Ecto neural progenitor cell (in vitro differentiated cells): ENCODE results near the gene SULT1C3.

Experiments
- DNase-seq: peaks from one replicate; pipeline ENCODE4 v3.0.0-alpha.2; 2018; ENCODE audit warnings: low spot score

The SULT1C3 gene

GRCh38 chr2:108239786-108240185 lies at the start of gene SULT1C3:
Gene SULT1C3, plus strand, starts transcription at chr2:108239968. Its CDS starts 7,227 bp downstream, at chr2:108247195.
- no peak for DNase-seq

GRCh38 chr2:108193251-108193650 lies 46.5 kb upstream of the SULT1C3 start:
- no peak for DNase-seq

DNA sequence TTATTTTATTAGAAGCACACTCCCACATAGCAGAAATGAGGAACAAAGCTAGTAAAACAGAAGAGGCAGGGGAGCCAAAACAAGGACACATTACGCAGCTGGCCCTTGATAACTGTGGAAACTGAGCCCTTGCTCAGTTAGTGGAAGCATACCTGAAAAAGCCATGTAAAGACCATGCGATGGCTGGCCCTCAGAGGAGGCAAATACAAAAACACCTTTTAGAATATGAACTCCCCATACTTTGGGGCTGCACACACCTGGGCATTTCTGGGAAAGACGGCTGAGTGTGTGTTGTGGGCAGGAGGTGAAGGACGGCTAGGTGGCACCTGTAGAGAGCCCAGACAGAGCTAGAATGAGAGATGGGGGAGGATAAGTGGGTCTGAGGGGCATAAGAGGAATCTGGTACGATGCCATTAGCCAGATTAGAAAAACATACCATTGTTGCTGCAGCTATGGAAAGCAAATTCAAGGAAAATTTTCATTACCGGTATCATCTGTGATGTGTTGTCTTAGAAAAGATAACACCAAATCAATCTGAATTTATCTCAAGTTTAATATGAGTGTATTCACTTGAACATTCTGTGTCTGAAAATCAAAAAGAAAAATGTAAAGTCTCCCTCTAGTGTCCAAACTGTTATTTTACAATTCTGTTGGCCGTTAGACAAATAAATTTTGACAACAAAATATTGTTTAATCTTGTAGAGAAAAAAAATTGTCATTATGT lies 45.2 kb upstream of the SULT1C3 start:
- DNase-seq, result no peak

GRCh38 chr2:108195133-108195439 lies 44.7 kb upstream of the SULT1C3 start:
- no peak for DNase-seq

- DNase-seq, result no peak
Observed at GRCh38 chr2:108199726-108200125, 40.0 kb upstream of the SULT1C3 start.

- DNase-seq, result no peak
Observed at GRCh38 chr2:108200569-108200968, 39.2 kb upstream of the SULT1C3 start.

DNA sequence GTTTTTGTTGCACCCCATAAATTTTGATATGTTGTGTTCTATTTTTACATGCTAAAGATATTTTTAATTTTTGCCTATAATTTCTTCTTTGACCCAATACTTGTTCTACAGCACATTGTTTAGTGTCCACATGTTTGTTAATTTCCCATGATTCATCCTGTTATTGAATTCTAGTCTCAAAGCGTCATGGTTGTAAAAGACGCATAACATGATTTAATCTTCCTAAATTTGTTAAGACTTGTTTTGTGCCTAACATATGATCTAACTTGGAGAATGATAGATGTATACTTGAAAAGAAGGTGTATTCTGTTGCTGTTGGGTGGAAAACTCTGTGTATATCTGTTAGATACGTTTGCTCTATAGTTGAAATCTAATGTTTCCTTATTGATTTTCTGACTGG lies 27.1 kb upstream of the SULT1C3 start:
- no peak for DNase-seq

GRCh38 chr2:108215794-108216211 lies 24.0 kb upstream of the SULT1C3 start:
- no peak for DNase-seq

- no peak for DNase-seq
Observed at GRCh38 chr2:108217211-108217610, 22.6 kb upstream of the SULT1C3 start.

- DNase-seq, result no peak
Observed at GRCh38 chr2:108219688-108220087, 20.1 kb upstream of the SULT1C3 start.

- no peak for DNase-seq
Observed at GRCh38 chr2:108220191-108220590, 19.6 kb upstream of the SULT1C3 start.

DNA sequence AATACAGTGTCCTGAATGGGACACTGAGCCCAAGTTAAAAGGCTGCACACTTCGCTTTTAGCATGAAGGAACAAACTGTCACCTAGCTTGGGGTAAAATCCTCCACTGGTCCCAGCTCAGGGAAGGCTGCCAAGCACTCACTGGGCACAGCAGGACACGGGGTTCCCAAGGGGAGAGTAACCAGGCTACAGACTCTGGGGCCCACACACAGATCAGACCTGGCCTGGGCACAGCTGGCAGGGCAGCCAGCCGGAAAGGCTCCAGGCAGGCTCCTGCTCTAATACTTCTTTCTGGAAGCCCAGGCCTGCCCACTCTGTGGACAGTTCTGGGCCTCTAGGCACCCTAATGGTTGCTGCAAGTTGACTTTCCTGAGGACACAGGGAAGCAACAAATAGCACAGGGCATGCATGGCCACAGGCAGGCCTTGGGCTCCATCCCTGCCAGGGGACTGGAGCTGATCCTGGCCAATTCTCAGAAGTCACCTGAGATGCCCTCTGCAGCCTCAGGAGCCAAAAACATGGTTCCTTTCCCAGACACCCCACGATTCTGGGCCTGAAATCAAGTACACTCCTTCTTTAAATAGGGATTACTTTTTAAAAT lies 18.7 kb upstream of the SULT1C3 start:
- no peak for DNase-seq

DNA sequence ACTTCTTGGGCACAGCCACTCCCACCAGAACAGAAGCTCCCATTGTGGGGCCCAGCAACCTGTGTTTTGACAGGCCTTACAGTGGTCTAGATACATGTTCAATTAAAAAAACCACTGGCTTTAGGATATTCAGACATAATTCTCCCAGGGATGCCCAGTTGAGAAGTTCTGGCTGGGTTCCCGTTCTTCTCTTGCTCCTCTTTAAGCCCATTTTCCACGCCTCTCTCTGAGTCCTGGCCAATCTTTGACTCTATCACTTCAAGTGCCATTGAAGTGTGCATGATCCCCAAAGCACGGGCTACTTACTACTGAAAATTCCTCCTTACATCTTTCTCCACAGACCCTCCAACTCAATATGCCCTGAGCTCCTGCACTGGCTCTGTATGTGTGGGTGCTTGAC lies 17.5 kb upstream of the SULT1C3 start:
- DNase-seq, result no peak

- no peak for DNase-seq
Observed at GRCh38 chr2:108223573-108223972, 16.2 kb upstream of the SULT1C3 start.

DNA sequence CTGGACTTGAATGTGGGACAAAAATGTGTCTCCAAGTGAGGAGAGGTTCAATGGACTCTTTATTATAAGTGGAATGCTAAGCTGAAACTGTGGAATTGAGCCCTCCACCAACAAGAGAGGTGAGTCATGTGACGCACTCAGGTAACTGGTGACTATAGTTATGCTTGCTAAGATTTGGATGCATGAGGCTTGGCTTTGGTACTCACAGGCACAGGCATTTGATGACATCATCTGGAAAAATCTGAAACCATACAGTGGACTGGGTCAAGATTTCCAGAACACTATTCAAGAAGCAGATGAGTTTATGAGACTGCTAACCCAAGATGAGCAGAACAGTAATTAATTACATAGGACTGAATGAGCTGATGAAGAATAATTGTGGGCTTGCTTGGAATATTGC lies 15.7 kb upstream of the SULT1C3 start:
- no peak for DNase-seq

DNA sequence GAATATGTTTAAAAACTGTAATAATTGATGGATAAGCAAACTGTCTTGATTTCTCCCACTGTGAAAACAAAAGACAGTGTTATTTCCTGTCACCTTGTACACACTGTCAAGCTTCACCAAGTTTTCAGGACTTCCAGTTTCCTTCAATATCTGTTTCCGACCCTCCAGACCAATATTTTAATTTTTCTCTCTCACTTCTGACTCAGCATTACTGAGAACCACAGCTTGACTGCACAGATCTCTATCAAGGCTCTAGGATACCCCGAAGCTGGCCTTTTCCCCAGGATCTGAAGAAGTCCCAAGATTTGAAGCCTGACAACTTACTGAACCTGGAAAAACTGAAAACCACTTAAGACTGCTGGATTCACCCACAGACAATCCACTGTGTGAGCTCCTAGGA lies 13.2 kb upstream of the SULT1C3 start:
- DNase-seq, result no peak

- DNase-seq, result no peak
Observed at GRCh38 chr2:108228006-108228405, 11.8 kb upstream of the SULT1C3 start.

- DNase-seq, result no peak
Observed at GRCh38 chr2:108228537-108228936, 11.2 kb upstream of the SULT1C3 start.

DNA sequence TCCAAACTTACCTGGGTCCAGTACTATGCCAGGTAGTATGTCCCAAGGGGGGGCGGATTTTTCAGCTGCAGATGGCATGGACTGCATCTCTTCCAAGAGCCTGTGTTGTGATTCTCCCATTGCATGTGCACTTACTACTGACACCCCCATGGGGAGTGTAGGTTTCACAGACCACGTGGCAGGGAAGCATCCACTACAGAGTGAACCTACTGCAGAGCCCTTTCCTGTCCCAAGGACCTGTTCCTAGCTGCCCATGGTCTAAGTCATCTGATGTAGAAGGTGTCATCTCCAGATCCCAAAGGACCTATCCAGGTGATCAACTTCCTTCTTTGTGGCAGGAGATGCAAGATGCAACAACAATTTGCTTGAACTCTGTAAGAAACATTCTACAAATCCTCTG lies 9.9 kb upstream of the SULT1C3 start:
- DNase-seq, result no peak

- no peak for DNase-seq
Observed at GRCh38 chr2:108235577-108235976, 4.2 kb upstream of the SULT1C3 start.

GRCh38 chr2:108236676-108237335 lies 3.0 kb upstream of the SULT1C3 start:
- DNase-seq, result no peak

DNA sequence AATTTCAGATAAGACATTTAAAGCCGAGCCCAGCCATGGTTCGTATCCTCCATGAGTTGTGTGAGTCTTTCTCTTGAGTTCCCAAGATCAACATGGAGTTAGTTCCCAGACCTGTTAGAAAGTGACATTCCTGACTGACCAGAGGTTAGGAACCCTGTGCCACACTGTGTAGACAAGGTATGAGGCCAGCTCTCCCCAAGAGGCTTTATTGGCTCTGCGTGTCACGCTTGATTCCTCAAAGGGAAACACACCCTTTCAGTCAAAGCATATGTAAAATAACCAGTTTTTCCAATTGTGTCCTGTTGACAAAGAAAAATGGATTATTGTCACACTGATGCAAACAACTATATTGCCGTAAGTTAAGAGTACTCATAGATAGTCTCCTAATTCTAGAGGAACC lies 1.2 kb downstream of the SULT1C3 start:
- no peak for DNase-seq

DNA sequence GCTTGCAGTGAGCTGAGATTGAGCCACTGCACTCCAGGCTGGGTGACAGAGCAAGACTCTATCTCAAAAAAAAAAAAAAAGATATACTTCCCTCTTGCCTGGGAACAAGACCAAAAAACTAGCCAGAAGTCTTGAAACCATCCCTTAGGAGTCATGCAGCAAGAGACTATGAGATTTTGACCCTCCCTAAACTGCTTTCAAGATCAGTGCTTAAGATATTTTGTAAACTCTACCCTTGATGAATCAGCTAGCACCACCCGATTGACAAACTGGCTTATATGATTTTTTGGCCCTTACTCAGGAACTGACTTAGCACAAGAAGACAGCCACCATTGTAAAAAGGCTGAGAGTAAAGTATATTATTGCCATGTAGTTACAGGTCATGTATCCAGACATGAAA lies 3.8 kb downstream of the SULT1C3 start:
- DNase-seq, result no peak
